ENCODE results near the gene ARRDC1.

- no peak for TF ChIP-seq EP300 (IDR thresholded peaks at IDR 0.05)
- no peak for TF ChIP-seq CTCF (IDR thresholded peaks at IDR 0.05)
- TF ChIP-seq POLR2A (IDR thresholded peaks at IDR 0.05): no peak
These were observed 52.1 kb downstream of the ARRDC1 start for GRCh38 chr9:137657606-137658005.
